ENCODE results near the gene TMEM141. TPM values are rescaled to one million over a fixed set of nuclear protein-coding genes. Genes with fewer than 3 reads are reported as not detected.
"Not testable (repeated sequence)": the region's sequence is repeated elsewhere in the genome, so short reads cannot be mapped to it uniquely, and the experiment has no call there.

The TMEM141 gene
- polyA plus RNA-seq, 1 donor (not counting 4 experiments of a cell fraction or from before 2014, with no cell fraction given) = 85.5 TPM

DNA sequence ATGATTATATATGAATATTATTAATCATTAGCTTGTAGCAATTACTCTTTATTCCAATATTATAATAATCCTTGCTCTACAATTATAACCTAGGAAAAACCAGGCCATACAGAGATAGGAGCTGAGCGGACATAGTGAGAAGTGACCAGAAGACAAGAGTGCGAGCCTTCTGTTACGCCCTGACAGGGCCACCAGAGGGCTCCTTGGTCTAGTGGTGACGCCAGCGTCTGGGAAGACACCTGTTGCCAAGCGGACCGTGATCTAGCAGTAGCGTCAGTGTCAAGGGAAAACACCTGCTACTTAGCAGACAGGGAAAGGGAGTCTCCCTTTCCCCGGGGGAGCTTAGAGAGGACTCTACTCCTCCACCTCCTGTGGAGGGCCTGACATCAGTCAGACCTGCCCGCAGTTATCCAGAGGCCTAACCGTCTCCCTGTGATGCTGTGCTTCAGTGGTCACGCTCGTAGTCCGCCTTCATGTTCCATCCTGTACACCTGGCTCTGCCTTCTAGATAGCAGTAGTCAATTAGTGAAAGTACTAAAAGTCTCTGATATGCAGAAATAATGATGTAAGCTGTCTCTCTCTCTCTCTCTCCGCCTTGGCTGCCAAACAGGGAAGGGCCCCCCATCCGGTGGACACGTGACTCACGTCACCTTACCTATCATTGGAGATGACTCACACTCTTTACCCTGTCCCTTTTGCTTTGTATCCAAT, 24.6 kb upstream of the TMEM141 start:
- dilution Hi-C loops (cut with MboI; ENCODE audit: extremely low pct_ligation_motif_present, low sequenced_read_pairs); H3K9me3 ChIP-seq (ENCODE audit: control insufficient read depth, low read depth, low read length); H4K20me1 ChIP-seq (ENCODE audit: control insufficient read depth, extremely low read depth, insufficient read depth, low read length); H3K9me1 ChIP-seq (ENCODE audit: control insufficient read depth, extremely low read depth, insufficient read depth, low read length); FAIRE-seq; H3K4me2 ChIP-seq (ENCODE audit: control insufficient read depth, extremely low read depth, insufficient read depth, low read depth, low read length); H3K9ac ChIP-seq (ENCODE audit: control insufficient read depth, extremely low read depth, insufficient read depth, low read length); H2AFZ ChIP-seq (ENCODE audit: control insufficient read depth, low read length); H3K4me3 ChIP-seq (ENCODE audit: control insufficient read depth in 2 of 3, extremely low read depth in 1 of 3, insufficient read depth in 2 of 3, low read depth in 1 of 3, low read length in 3 of 3); DNase-seq (ENCODE audit: low read depth, low spot score); H3K79me2 ChIP-seq (ENCODE audit: control insufficient read depth, insufficient read depth, low read length); H3K4me1 ChIP-seq (ENCODE audit: control insufficient read depth, extremely low read depth, insufficient read depth, low read length); H3K36me3 ChIP-seq (ENCODE audit: control insufficient read depth in 2 of 2, extremely low read depth in 1 of 2, insufficient read depth in 2 of 2, low read length in 2 of 2); H3K27ac ChIP-seq (ENCODE audit: control insufficient read depth, insufficient read depth, low read length): not testable (repeated sequence)
- H3K27me3 ChIP-seq (ENCODE audit: control insufficient read depth, extremely low read depth, insufficient read depth, low read length) = peaks cover 14% of the 10 kb centered on the region
- TF ChIP-seq, protein P1, sequence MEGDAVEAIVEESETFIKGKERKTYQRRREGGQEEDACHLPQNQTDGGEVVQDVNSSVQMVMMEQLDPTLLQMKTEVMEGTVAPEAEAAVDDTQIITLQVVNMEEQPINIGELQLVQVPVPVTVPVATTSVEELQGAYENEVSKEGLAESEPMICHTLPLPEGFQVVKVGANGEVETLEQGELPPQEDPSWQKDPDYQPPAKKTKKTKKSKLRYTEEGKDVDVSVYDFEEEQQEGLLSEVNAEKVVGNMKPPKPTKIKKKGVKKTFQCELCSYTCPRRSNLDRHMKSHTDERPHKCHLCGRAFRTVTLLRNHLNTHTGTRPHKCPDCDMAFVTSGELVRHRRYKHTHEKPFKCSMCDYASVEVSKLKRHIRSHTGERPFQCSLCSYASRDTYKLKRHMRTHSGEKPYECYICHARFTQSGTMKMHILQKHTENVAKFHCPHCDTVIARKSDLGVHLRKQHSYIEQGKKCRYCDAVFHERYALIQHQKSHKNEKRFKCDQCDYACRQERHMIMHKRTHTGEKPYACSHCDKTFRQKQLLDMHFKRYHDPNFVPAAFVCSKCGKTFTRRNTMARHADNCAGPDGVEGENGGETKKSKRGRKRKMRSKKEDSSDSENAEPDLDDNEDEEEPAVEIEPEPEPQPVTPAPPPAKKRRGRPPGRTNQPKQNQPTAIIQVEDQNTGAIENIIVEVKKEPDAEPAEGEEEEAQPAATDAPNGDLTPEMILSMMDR (optimal IDR thresholded peaks at IDR 0.05 in 1 of 3, IDR thresholded peaks at IDR 0.05 in 1 of 3, conservative IDR thresholded peaks at IDR 0.05 in 1 of 3; ENCODE audit: extremely low read depth in 1 of 3, insufficient read depth in 2 of 3, low read length in 3 of 3) = peak in 2 of 3 experiments; percentile 10 to 20

DNA sequence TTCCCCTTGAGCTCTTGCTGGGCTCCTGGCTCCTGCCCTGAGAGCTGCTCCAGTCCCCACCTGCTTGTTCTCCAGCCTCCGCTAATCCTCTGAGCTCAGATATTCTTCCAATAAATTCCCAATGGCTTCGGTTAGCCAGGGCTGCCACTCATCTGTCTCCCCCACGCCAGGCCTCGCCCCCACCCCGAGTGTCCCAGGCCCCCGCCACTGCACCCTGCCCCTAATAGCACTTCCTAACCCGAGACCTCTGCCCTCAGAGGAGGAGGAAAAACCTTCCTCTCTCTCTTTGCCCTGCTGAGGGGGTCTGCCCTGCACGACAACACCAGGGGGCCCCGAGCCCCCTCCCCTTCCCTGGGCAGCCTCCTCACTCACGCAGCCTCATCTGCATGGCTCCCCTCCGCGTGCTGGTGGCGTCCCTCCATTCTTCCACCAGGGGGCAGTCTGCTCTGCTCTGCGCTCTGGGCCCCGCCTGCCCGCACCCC, 21.4 kb upstream of the TMEM141 start:
- no peaks in the 10 kb centered on the region for H3K4me1 ChIP-seq (ENCODE audit: control insufficient read depth, extremely low read depth, insufficient read depth, low read length)
- no peak for TF ChIP-seq EZH2 (IDR thresholded peaks at IDR 0.05; ENCODE audit: low read length)
- TF ChIP-seq, protein P1 (optimal IDR thresholded peaks at IDR 0.05 in 1 of 3, IDR thresholded peaks at IDR 0.05 in 1 of 3, conservative IDR thresholded peaks at IDR 0.05 in 1 of 3; ENCODE audit: extremely low read depth in 1 of 3, insufficient read depth in 2 of 3, low read length in 3 of 3) = peak; percentile 19 to 84 (median 62)
- no peak overlapping the region for H3K4me2 ChIP-seq (ENCODE audit: control insufficient read depth, extremely low read depth, insufficient read depth, low read depth, low read length)
- H3K27me3 ChIP-seq (ENCODE audit: control insufficient read depth, extremely low read depth, insufficient read depth, low read length) = peaks cover 5% of the 10 kb centered on the region
- H3K36me3 ChIP-seq (ENCODE audit: control insufficient read depth in 2 of 2, extremely low read depth in 1 of 2, insufficient read depth in 2 of 2, low read length in 2 of 2) = no peaks in the 10 kb centered on the region
- H3K27ac ChIP-seq (ENCODE audit: control insufficient read depth, insufficient read depth, low read length) = no peak overlapping the region
- dilution Hi-C loops (cut with MboI; ENCODE audit: extremely low pct_ligation_motif_present, low sequenced_read_pairs) = no loop called here
- H3K9me3 ChIP-seq (ENCODE audit: control insufficient read depth, low read depth, low read length) = peaks cover 5% of the 10 kb centered on the region
- no peaks in the 10 kb centered on the region for H4K20me1 ChIP-seq (ENCODE audit: control insufficient read depth, extremely low read depth, insufficient read depth, low read length)
- H3K79me2 ChIP-seq (ENCODE audit: control insufficient read depth, insufficient read depth, low read length) = no peaks in the 10 kb centered on the region
- H3K4me3 ChIP-seq (ENCODE audit: control insufficient read depth in 2 of 3, extremely low read depth in 1 of 3, insufficient read depth in 2 of 3, low read depth in 1 of 3, low read length in 3 of 3) = no peak overlapping the region
- no peak overlapping the region for H3K9ac ChIP-seq (ENCODE audit: control insufficient read depth, extremely low read depth, insufficient read depth, low read length)
- DNase-seq (ENCODE audit: low read depth, low spot score) (no peak), FAIRE-seq (no peak)
- H2AFZ ChIP-seq (ENCODE audit: control insufficient read depth, low read length) = no peak overlapping the region
- H3K9me1 ChIP-seq (ENCODE audit: control insufficient read depth, extremely low read depth, insufficient read depth, low read length) = no peaks in the 10 kb centered on the region
